GM10847 (cell line): ENCODE measurements around the gene ZNF530.

Experiments
- POLR2A ChIP-seq: IDR thresholded peaks from 2 replicates; pipeline ENCODE4 v1.6.1; 2011; ENCODE audit not compliant: insufficient read length; ENCODE audit errors: extremely low read depth

Gene ZNF530

GRCh38 chr19:57648331-57649003 is 48.8 kb downstream of the ZNF530 start:
- TF ChIP-seq POLR2A, result no peak

- TF ChIP-seq POLR2A, result no peak
These were observed 51.9 kb downstream of the ZNF530 start for GRCh38 chr19:57651654-57651996.

GRCh38 chr19:57653689-57654088 is 54.0 kb downstream of the ZNF530 start:
- TF ChIP-seq POLR2A, result no peak

DNA sequence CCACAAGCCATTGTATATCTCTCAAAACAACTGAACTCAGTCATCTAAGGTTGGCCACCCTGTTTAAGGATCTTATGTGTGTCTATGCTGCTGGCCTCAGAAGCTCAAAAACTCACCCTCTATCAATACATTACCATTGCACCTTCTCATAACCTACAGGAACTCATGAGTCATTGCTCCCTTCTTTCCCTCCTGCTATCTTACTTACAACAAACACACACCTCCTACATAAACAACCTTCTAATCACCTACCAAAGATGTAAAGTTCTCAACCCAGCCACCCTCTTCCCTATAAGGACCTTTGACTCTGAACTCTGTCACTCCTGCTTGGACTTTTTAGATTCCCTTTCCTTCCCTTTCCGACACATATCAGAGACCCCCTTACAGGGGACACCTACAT is 55.8 kb downstream of the ZNF530 start:
- no peak for TF ChIP-seq POLR2A

DNA sequence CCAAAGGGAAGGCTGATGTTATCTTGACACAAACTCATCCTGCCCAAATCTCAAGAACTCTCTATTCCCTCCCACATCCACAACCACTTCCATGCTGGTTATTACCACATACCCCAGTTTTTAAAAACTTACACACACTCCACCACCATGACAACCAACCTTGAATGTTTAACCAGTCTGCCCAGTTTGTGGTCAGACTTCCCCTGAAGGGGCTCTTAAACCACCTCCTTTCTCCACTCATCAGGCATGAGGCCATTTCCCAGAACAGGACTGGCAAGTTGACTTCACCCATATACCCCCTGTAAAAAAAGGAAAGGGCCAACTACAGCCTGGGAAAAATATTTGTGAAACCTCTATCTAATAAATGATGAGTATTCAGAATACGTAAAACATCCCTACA is 56.7 kb downstream of the ZNF530 start:
- no peak for TF ChIP-seq POLR2A
